Activated effector memory CD4-positive, alpha-beta T cell treated with Interleukin-2 at 50 U/mL for 16 hours (primary cell): Measurements from ENCODE around the gene USE1.
A peak's percentile ranks its signal among the peaks of the same experiment; 100 is the strongest.
"Not testable (repeated sequence)": the region's sequence is repeated elsewhere in the genome, so short reads cannot be mapped to it uniquely, and the experiment has no call there.

Experiments
- DNase-seq: peaks from one replicate; pipeline ENCODE4 v3.0.0-alpha.2; 2020

The USE1 gene

GRCh38 chr19:17215127-17215971 is at the start of gene USE1:
TSS of gene USE1 (plus strand) at chr19:17215357. CDS start at chr19:17215406, 49 bp downstream.
- peak; percentile 83 for DNase-seq

- DNase-seq: no peak
These were observed 49.4 kb upstream of the USE1 start for GRCh38 chr19:17165715-17166114.

GRCh38 chr19:17170538-17171297 is 44.4 kb upstream of the USE1 start:
- no peak for DNase-seq

GRCh38 chr19:17171874-17172273 is 43.3 kb upstream of the USE1 start:
- DNase-seq: no peak

- DNase-seq: no peak
These were observed 42.4 kb upstream of the USE1 start for GRCh38 chr19:17172624-17173345.

GRCh38 chr19:17178291-17178690 is 36.9 kb upstream of the USE1 start:
- no peak for DNase-seq

- no peak for DNase-seq
These were observed 34.0 kb upstream of the USE1 start for GRCh38 chr19:17180997-17181702.

- DNase-seq: peak; percentile 13
These were observed 31.8 kb upstream of the USE1 start for GRCh38 chr19:17183271-17183761.

GRCh38 chr19:17183858-17184321 is 31.3 kb upstream of the USE1 start:
- peak; percentile 24 for DNase-seq

GRCh38 chr19:17184371-17184841 is 30.8 kb upstream of the USE1 start:
- peak; percentile 52 for DNase-seq

- DNase-seq: no peak
These were observed 29.6 kb upstream of the USE1 start for GRCh38 chr19:17185590-17185989.

GRCh38 chr19:17191736-17192135 is 23.4 kb upstream of the USE1 start:
- DNase-seq: not testable (repeated sequence)

GRCh38 chr19:17192751-17193150 is 22.4 kb upstream of the USE1 start:
- no peak for DNase-seq

GRCh38 chr19:17194608-17195007 is 20.5 kb upstream of the USE1 start:
- DNase-seq: no peak

GRCh38 chr19:17195106-17195505 is 20.1 kb upstream of the USE1 start:
- DNase-seq: no peak

- DNase-seq: no peak
These were observed 18.5 kb upstream of the USE1 start for GRCh38 chr19:17196610-17197009.

GRCh38 chr19:17197666-17198065 is 17.5 kb upstream of the USE1 start:
- DNase-seq: no peak

- DNase-seq: no peak
These were observed 14.6 kb upstream of the USE1 start for GRCh38 chr19:17200408-17201079.

GRCh38 chr19:17202249-17202648 is 12.9 kb upstream of the USE1 start:
- DNase-seq: no peak

- DNase-seq: no peak
These were observed 12.4 kb upstream of the USE1 start for GRCh38 chr19:17202713-17203112.
